IPS DF 6.9 (cell line): ENCODE data around the gene LAMB3.

Experiments
- DNase-seq: peaks from one replicate; pipeline ENCODE4 v3.0.0-alpha.2; 2013; ENCODE audit warnings: low read depth, low spot score
- H3K27ac ChIP-seq: one replicate; pipeline ENCODE4 v1.5.1; 2013; ENCODE audit warnings: low read length, control low read depth
- H3K27me3 ChIP-seq: 2 replicates; pipeline ENCODE4 v1.6.1; 2013; ENCODE audit warnings: mild to moderate bottlenecking, low read length; ENCODE audit not compliant: control insufficient read depth, insufficient read depth
- H3K36me3 ChIP-seq: 2 replicates; pipeline ENCODE4 v1.6.1; 2013; ENCODE audit warnings: low read length; ENCODE audit not compliant: control insufficient read depth, insufficient read depth
- H3K4me1 ChIP-seq: 2 replicates; pipeline ENCODE4 v1.6.1; 2013; ENCODE audit warnings: low read length; ENCODE audit not compliant: control insufficient read depth, insufficient read depth
- H3K4me3 ChIP-seq: 2 replicates; pipeline ENCODE4 v1.5.1; 2013; ENCODE audit warnings: mild to moderate bottlenecking, low read length
- H3K9me3 ChIP-seq: 2 replicates; pipeline ENCODE4 v1.6.1; 2013; ENCODE audit warnings: low read length, inconsistent platforms; ENCODE audit not compliant: control insufficient read depth, insufficient read depth
- WGBS: extraction: QIAGEN DNeasy Blood & Tissue Kit; methylation state at CpG from one replicate; pipeline ENCODE4 v1.1.7; 2013; ENCODE audit warnings: mixed read lengths, missing lambda C conversion rate; ENCODE audit not compliant: insufficient read length, insufficient coverage; 5-methylcytosine and 5-hydroxymethylcytosine counted together

The LAMB3 gene

DNA sequence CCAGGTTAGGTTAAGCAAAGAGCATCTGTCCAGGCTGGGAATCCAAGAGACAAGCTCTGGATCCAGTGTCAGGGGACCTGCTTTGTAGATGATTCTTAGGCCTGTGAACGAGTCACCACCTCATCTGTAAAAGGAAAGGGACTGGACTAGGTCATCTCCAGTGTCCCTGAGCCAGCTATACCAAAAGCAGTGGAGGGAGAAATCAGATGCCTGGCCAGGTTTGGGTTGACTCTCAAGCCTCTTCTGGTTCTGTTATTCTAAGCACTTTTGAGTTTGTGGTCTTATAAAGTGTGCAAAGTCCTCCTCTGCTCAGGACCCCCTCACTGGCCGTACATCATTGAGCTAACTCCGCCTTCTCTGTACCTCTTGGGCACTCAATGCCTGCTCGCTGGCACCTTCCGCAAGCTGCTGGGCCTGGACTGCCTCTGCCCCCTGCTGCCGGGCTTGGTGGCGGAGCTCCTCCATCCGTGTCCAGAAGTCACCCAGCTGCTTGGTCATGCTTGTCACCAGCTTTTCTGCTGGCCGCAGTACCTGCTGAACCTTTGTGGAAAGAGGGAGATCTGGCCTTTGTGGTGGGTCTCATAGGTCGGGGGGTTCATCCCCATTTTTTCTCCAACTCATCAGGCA is 35.1 kb downstream of the LAMB3 start:
- no peaks in the 10 kb centered on the region for H3K4me1 ChIP-seq
- no CpG with 5 or more reads among the region's 10 CpGs for WGBS

DNA sequence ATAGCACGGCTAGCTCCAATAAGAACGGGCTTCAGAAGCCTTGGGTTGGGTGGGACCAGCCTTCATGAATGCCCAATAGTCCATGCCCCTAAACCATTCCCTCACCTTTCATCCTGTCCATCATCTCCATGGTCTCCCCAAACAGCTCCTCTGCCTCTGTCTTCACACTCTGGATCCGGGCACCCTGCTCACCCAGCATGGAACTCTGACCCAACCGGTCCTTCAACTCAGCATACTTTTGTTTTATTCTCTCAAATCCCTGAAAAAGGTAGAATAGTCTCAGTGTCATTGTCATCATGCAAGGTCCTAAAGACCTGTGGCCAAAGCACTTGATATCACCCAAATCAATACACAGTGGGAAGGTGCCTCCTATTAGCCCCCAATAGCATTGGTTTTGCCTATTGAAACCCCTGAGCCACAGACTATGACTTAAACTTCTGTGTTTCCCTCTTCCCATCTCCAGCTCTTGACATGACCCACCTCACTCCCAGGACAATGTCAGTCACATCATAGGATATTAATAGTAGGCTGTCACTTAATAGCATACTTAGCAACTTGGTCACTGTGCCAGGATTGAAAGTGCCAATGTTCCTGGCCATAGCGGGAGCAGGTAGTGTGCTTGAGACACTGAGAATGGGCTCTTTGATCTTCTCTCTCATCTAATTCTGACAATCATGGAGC is 35.7 kb downstream of the LAMB3 start:
- no peak for DNase-seq
- no peaks in the 10 kb centered on the region for H3K4me1 ChIP-seq
- no peak overlapping the region for H3K27ac ChIP-seq
- WGBS = no CpG with 5 or more reads among the region's 5 CpGs
- no peaks in the 10 kb centered on the region for H3K9me3 ChIP-seq
- H3K27me3 ChIP-seq = no peaks in the 10 kb centered on the region; the same call in 1 of the 2 replicates
- no peak overlapping the region for H3K4me3 ChIP-seq
- H3K36me3 ChIP-seq = no peaks in the 10 kb centered on the region

More for the DNA sequence above, 35.1 kb downstream of the LAMB3 start:
- no peak overlapping the region for H3K4me3 ChIP-seq
- DNase-seq = no peak
- no peak overlapping the region for H3K27ac ChIP-seq
- no peaks in the 10 kb centered on the region for H3K36me3 ChIP-seq
- H3K27me3 ChIP-seq = no peaks in the 10 kb centered on the region; the same call in 1 of the 2 replicates
- no peaks in the 10 kb centered on the region for H3K9me3 ChIP-seq

DNA sequence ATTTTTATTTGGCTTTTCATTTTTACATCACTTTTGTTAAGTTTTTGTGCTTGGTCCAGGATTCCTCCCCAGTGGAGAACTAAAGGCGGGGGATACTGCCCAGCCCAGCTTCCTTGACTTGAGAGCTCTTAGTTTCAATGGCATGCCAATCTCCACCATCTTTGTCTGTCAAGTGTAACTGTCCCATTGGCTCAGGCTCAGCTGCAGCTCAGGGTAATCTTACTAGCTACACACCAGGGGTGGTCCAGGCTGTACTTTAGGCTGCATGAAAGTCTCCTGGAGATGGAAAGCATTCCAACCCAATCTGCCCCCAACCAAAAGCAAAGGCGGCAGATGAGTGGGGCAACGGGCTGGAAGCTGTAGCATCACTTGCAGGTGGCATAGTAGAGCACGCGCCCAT is 37.3 kb downstream of the LAMB3 start:
- Histone ChIP-seq H3K9me3 (no peaks in the 10 kb centered on the region), H3K4me3 (no peak overlapping the region), H3K4me1 (no peaks in the 10 kb centered on the region), H3K27ac (no peak overlapping the region), H3K27me3 (no peaks in the 10 kb centered on the region; the same call in 1 of the 2 replicates), H3K36me3 (no peaks in the 10 kb centered on the region)
- no peak for DNase-seq
- no CpG with 5 or more reads among the region's 5 CpGs for WGBS

DNA sequence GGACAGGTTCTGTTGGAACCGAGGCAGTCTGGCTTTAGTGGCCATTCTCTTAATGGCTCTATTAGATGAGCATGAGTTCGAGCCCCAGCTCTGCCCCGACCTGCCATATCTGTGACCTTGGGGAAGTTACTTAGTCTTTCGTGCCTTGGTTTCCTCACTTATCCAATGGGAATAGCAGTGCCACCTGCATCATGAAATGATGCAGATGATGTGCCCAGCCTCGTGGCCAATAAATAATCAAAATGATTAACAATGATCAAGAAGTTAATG is 38.1 kb downstream of the LAMB3 start:
- Histone ChIP-seq H3K4me3 (no peak overlapping the region), H3K9me3 (no peaks in the 10 kb centered on the region), H3K27me3 (no peaks in the 10 kb centered on the region; the same call in 1 of the 2 replicates), H3K27ac (no peak overlapping the region), H3K36me3 (no peaks in the 10 kb centered on the region), H3K4me1 (no peaks in the 10 kb centered on the region)
- WGBS = no CpG with 5 or more reads among the region's 5 CpGs
- no peak for DNase-seq

DNA sequence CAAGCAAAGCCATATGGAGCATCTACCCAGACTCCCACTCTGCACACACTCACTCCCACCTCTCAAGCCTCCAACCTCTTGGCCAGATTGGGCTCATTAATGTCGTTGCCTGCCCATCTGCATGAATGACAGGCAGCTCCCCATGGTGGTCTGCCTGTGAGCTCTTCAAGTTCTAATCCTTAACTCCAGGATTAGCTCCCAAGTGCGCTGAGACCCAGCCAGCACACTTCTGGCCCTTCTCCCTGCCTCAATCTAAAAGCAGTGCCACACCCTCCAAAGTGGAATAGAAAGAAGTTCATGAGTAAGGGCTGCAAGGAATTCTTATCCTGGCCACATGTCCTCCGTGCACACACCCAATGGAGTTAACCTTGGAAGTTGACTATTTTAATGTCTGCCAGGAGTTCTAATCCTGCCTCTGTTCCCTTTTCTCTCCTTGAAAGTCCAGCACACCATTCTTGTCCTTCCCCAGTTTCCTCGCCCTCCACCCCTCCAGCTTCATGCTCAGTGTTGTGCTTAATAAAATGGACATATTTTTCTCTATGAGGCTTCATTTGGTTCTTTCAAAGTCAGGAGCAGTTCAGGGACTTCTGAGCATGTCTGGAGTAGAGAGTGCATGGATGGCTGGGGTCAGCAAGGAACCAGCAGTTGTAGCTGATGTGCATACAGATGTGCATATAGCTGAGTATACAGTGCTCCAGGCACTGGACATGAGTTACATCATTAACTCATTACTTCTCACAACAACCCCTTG is 38.6 kb downstream of the LAMB3 start:
- Histone ChIP-seq H3K4me3 (no peak overlapping the region), H3K4me1 (no peaks in the 10 kb centered on the region), H3K9me3 (no peaks in the 10 kb centered on the region), H3K27me3 (no peaks in the 10 kb centered on the region; the same call in 1 of the 2 replicates), H3K27ac (no peak overlapping the region), H3K36me3 (no peaks in the 10 kb centered on the region)
- no peak for DNase-seq
- no CpG with 5 or more reads among the region's 4 CpGs for WGBS

DNA sequence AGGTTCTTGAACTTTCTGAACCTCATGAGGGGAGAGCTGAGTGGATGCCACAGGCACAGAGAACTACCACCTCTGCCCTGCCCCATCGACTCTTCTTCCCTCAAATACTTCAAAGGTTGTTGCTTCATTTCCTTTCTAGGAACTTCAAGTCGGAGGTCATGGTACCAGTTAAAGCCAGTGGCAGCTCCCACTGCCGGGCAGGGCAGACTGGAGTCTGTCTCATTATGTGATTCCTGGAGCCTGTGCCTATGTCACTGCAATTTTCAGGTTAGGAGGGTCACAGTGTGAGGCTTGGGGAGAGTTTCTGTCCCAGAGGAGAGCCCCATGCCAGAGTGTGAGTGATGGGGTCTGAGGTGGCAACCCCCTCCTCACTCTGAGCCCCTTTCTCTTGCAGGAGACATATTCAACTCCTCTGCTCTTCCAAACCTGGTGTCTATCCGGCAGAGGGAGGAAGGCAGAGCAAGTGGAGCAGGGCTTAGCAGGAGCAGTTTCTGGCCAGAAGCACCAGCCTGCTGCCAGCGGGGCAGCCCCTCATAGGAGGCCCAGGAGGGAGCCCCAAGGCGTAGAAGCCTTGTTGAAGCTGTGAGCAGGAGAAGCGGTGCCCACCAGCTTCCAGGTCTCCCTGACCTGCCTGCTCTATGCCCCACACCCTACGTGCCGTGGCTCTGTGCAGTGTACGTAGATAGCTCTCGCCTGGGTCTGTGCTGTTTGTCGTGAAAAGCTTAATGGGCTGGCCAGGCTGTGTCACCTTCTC is 39.4 kb downstream of the LAMB3 start:
- H3K9me3 ChIP-seq = no peaks in the 10 kb centered on the region
- no peak overlapping the region for H3K4me3 ChIP-seq
- no peaks in the 10 kb centered on the region; the same call in 1 of the 2 replicates for H3K27me3 ChIP-seq
- no peaks in the 10 kb centered on the region for H3K4me1 ChIP-seq
- no peak overlapping the region for H3K27ac ChIP-seq
- WGBS = no CpG with 5 or more reads among the region's 12 CpGs
- DNase-seq = no peak
- H3K36me3 ChIP-seq = no peaks in the 10 kb centered on the region

DNA sequence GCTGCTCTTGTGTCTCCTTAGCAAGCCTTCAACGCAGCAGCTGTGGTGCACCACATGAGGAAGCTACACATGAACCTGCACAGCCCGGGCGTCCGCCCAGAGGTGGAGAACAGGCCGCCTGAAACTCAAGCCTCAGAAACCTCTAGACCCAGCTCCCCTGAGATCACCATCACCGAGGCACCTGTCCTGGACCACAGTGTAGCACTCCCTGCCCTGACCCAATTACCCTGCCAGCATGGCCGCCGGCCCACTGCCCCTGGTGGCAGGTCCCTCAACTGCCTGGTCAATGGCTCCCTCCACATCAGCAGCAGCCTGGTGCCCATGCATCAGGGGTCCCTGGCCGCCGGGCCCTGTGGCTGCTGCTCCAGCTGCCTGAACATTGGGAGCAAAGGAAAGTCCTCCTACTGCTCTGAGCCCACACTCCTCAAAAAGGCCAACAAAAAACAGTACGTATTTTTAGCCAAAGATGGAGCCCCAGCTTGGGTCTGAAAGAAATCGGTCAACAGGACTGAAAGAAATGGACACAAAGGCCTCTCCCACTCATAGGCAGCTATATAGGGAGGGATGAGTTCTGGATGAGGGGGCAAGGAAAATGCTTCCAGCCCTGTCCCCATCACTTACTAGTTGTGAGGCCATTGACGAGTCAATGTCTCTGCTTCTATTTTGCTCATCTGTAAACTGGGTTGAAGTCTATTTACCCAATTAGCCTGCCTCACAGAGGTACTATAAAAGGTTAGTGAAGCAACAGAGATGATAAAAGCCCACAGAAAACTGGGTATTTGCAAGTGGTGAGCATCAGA is 40.3 kb downstream of the LAMB3 start:
- no peaks in the 10 kb centered on the region; the same call in 1 of the 2 replicates for H3K27me3 ChIP-seq
- no peaks in the 10 kb centered on the region for H3K4me1 ChIP-seq
- no peak for DNase-seq
- H3K4me3 ChIP-seq = no peak overlapping the region
- no peaks in the 10 kb centered on the region for H3K36me3 ChIP-seq
- no peak overlapping the region for H3K27ac ChIP-seq
- no CpG with 5 or more reads among the region's 13 CpGs for WGBS
- H3K9me3 ChIP-seq = no peaks in the 10 kb centered on the region

DNA sequence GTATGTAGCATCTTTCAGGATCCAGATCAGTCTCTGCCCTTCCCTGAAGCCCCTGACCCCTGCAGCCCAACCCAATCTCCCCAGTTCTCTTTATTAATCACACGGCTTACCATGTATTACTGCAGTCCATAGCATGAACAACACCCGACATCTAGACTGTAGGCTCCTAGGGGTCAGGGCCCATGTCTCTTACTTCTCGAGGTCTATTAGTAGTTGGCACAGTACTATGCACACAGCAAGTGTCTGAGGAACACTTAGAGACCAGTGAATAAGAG is 41.7 kb downstream of the LAMB3 start:
- Histone ChIP-seq H3K27me3 (no peaks in the 10 kb centered on the region; the same call in 1 of the 2 replicates), H3K4me1 (no peaks in the 10 kb centered on the region), H3K9me3 (no peaks in the 10 kb centered on the region), H3K27ac (no peak overlapping the region), H3K4me3 (no peak overlapping the region), H3K36me3 (no peaks in the 10 kb centered on the region)
- DNase-seq = no peak
- no CpG with 5 or more reads among the region's 3 CpGs for WGBS

DNA sequence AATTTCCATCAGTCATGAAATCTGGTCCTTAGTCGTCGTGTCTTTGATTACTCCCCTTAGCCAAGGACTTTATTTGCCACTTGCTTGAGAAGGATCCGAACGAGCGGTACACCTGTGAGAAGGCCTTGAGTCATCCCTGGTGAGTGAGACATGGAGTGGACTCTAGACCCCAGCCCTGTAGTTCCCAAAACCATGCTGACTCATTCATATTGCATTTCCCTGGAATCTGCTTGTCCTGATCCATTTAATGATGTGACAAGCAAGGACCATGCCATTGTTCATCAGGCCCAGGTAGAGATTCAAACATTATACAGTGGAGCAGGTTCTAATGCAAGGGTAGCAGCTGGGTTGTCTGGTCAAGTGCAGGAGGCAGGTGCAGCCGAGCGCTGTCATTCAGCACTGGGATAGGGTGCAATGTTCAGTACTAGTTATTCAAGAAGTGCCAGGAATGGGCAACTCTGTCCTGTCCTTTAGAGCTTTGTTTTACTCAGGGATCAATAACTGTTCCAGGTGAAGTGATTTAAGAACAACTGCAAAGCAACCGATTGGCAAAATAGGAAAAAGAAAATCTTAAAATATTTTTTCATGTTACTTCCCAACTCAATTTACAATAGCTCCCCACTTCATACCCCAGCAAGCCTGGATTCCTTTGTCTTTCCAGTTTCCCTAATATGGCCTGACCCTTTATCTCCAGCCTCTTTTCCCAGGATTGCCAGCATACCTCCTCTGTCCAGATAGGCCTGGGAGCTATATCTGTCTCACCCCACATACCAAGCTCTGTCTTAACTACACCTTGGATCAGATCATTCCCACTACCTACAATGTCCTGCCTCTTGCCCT is 42.2 kb downstream of the LAMB3 start:
- no peaks in the 10 kb centered on the region; the same call in 1 of the 2 replicates for H3K27me3 ChIP-seq
- no peaks in the 10 kb centered on the region for H3K36me3 ChIP-seq
- WGBS = no CpG with 5 or more reads among the region's 8 CpGs
- H3K4me3 ChIP-seq = no peak overlapping the region
- no peaks in the 10 kb centered on the region for H3K4me1 ChIP-seq
- DNase-seq = no peak
- no peak overlapping the region for H3K27ac ChIP-seq
- H3K9me3 ChIP-seq = no peaks in the 10 kb centered on the region
